ENCODE results near the gene BCL3.
"Not testable (repeated sequence)": the region's sequence is repeated elsewhere in the genome, so short reads cannot be mapped to it uniquely, and the experiment has no call there.

The BCL3 gene

DNA sequence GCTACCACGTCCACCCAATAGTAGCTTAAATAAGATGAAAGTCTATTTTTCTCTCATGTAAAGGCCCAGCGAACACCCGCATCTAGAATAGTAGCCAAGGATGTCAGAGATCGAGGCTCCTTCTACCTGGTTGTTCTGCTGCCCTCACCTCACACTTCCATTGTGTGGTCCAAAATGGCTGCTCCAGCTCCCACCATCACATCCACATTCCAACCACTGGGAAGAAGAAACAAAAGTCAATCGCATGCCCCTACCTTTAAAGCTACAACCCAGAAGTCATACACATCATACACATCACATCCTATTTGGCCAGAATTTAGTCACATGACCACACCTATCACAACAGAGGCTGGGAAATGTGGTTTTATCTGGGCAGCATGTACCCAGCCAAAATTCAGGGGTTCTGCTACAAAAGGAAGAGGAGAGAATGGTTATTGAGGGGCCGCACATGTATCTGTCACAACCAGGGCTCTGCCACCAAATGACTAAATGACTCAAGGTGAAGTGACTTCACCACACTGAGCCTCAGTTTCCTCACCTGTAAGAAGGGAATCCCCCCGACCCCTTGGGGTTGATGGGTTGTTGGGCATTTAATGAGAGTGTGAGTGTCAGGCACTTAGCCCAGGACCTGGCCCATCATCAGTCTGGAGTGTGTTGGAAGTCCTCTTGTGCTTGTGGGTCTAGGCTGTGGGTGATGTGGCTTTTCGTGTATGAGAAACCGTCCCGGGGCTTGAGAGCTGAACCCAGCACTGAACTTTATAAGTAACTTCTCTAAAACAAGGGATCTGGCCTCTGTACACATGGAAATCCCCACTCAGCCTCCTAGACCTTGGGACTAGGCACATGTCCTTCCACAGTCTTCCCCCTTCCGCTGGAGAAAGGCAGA, 19.0 kb downstream of the BCL3 start:
- Histone ChIP-seq H3K27ac (peak overlapping the region; percentile 54), H3K9me3 (no peaks in the 10 kb centered on the region), H3K27me3 (no peaks in the 10 kb centered on the region), H3K4me3 (ENCODE audit: low read depth in 1 of 2, low read length in 1 of 2) (no peak overlapping the region), H3K36me3 (no peaks in the 10 kb centered on the region), H3K4me1 (ENCODE audit: control insufficient read depth in 1 of 2, insufficient read depth in 1 of 2, low read depth in 1 of 2, low read length in 1 of 2) (peaks cover 71 to 78% of the 10 kb centered on the region in 2 experiments)
- TF ChIP-seq CTCF (IDR thresholded peaks at IDR 0.05): no peak

GRCh38 chr19:44770550-44771257, 22.2 kb downstream of the BCL3 start:
- peak; percentile 85 for TF ChIP-seq CTCF (IDR thresholded peaks at IDR 0.05)
- Histone ChIP-seq H3K27ac (peak overlapping the region; percentile 58), H3K4me3 (ENCODE audit: low read depth in 1 of 2, low read length in 1 of 2) (peak overlapping the region; percentile 42 to 50), H3K4me1 (ENCODE audit: control insufficient read depth in 1 of 2, insufficient read depth in 1 of 2, low read depth in 1 of 2, low read length in 1 of 2) (peaks cover 41 to 47% of the 10 kb centered on the region in 2 experiments), H3K9me3 (no peaks in the 10 kb centered on the region), H3K27me3 (no peaks in the 10 kb centered on the region), H3K36me3 (no peaks in the 10 kb centered on the region)

DNA sequence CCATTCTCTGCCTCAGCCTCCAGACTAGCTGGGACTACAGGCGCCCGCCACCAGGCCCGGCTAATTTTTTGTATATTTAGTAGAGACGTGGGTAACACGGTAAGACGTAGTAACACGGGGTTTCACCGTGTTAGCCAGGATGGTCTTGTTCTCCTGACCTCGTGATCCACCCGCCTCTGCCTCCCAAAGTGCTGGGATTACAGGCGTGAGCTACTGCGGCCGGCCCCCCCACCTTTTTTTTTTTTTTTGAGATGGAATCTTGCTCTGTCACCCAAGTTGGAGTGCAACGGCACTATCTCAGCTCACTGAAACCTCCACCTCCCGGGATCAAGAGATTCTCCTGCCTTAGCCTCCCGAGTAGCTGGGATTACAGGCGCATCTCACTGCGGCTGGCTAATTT, 23.6 kb downstream of the BCL3 start:
- not testable (repeated sequence) for H3K27ac ChIP-seq; H3K36me3 ChIP-seq; H3K4me3 ChIP-seq (ENCODE audit: low read depth in 1 of 2, low read length in 1 of 2); H3K9me3 ChIP-seq; H3K27me3 ChIP-seq
- H3K4me1 ChIP-seq (ENCODE audit: control insufficient read depth in 1 of 2, insufficient read depth in 1 of 2, low read depth in 1 of 2, low read length in 1 of 2): peaks cover 28 to 32% of the 10 kb centered on the region in 2 experiments

DNA sequence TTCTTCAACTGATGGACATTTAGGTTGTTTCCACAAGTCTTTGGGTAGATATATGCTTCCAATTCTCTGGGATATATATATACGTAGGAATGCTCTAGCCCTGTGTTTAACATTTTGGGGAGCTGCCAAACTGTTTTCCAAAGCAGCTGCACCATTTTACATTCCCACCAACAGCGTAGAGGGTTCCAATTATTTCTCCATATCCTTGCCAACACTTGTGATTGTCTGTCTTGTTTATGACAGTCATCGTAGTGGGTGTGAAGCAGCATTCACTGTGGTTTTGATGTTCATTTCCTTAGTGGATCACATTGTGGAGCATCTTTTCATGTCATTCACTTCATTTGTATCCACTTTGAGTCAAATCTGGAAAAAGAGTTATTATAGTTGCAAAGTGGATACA, 24.5 kb downstream of the BCL3 start:
- H3K4me1 ChIP-seq (ENCODE audit: control insufficient read depth in 1 of 2, insufficient read depth in 1 of 2, low read depth in 1 of 2, low read length in 1 of 2): peaks cover 19 to 24% of the 10 kb centered on the region in 2 experiments
- H3K36me3 ChIP-seq: no peaks in the 10 kb centered on the region
- H3K4me3 ChIP-seq (ENCODE audit: low read depth in 1 of 2, low read length in 1 of 2): no peak overlapping the region
- TF ChIP-seq CTCF (IDR thresholded peaks at IDR 0.05): no peak
- no peak overlapping the region for H3K27ac ChIP-seq
- H3K9me3 ChIP-seq: no peaks in the 10 kb centered on the region
- peaks cover 14% of the 10 kb centered on the region for H3K27me3 ChIP-seq

DNA sequence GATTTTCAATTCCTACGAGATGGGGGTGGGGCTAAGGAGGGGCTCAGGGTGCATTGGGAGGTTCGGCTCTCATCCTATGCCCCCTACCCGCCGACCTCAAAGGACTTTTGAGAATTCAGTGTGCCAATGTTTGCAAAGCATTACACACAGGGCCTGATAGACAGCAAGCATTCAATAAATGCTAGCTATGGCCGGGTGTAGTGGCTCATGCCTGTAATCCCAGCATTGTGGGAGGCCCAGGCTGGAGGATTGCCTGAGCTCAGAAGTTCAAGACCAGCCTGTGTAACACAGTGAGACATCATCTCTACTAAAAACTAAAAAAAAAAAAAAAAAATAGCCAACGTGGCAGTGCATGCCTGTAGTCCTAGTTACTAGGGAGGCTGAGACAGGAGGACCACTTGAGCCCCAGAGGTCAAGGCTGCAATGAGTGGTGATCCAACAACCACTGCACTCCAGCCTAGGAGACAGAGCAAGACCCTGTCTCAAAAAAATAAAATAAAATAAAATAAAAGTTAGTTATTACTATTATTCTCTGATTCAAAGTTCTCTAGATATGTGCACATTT, 27.2 kb downstream of the BCL3 start:
- Histone ChIP-seq H3K4me1 (ENCODE audit: control insufficient read depth in 1 of 2, insufficient read depth in 1 of 2, low read depth in 1 of 2, low read length in 1 of 2) (peaks cover 0 to 2% of the 10 kb centered on the region in 2 experiments), H3K27ac (no peak overlapping the region), H3K27me3 (peaks cover 17% of the 10 kb centered on the region), H3K9me3 (no peaks in the 10 kb centered on the region), H3K4me3 (ENCODE audit: low read depth in 1 of 2, low read length in 1 of 2) (no peak overlapping the region), H3K36me3 (no peaks in the 10 kb centered on the region)
- no peak for TF ChIP-seq CTCF (IDR thresholded peaks at IDR 0.05)
